Prostate gland (tissue), 2 donors: ENCODE measurements around the gene TMCO4. TPM values are rescaled to one million over a fixed set of nuclear protein-coding genes. Genes with fewer than 3 reads are reported as not detected.

Experiments
- DNase-seq: peaks from one replicate; pipeline ENCODE4 v3.0.0-alpha.2; 2019; ENCODE audit warnings: low spot score
- H3K27ac ChIP-seq, 2 donors: fragments of 200-600 bp; sonication (generic); 2 replicates each; pipeline ENCODE4 v1.5.1; 2017 to 2019
- H3K27me3 ChIP-seq: fragments of 200-600 bp; sonication (generic); replicated peaks from 2 replicates; pipeline ENCODE4 v1.5.1; 2019; ENCODE audit not compliant: insufficient read depth
- H3K36me3 ChIP-seq, 2 donors: fragments of 200-600 bp; sonication (generic); 1 replicate in 1 of 2; 2 replicates in 1 of 2; pipeline versions ENCODE4 v1.5.1 to v1.8.1; 2017 to 2019
- H3K4me1 ChIP-seq: fragments of 200-600 bp; sonication (generic); replicated peaks from 2 replicates; pipeline ENCODE4 v1.5.1; 2019
- H3K4me3 ChIP-seq, 2 donors: fragments of 200-600 bp; sonication (generic); 2 replicates each; pipeline ENCODE4 v1.5.1; 2017 to 2019
- H3K9me3 ChIP-seq: fragments of 200-600 bp; sonication (generic); 2 replicates; pipeline ENCODE4 v1.5.1; 2017
- CTCF ChIP-seq, 4 experiments: fragments of 200-600 bp in 2 of 4; fragments of 450-650 bp in 2 of 4; sonication (generic) in 2 of 4; IDR thresholded peaks; 1 replicate in 3 of 4; 2 replicates in 1 of 4; pipeline ENCODE4 v1.5.1; 2016 to 2019; ENCODE audit warnings: antibody characterized with exemption in 4 of 4, mild to moderate bottlenecking in 2 of 4, moderate library complexity in 2 of 4
- POLR2A ChIP-seq: fragments of 450-650 bp; IDR thresholded peaks from one replicate; pipeline ENCODE4 v1.6.1; 2016; ENCODE audit warnings: antibody characterized with exemption, mild to moderate bottlenecking
- POLR2AphosphoS5 ChIP-seq: sonication (generic); formaldehyde crosslinking; IDR thresholded peaks from one replicate; pipeline ENCODE4 v1.6.1; 2017; ENCODE audit warnings: antibody characterized with exemption
- WGBS: methylation state at CpG from one replicate; pipeline ENCODE4 v1.1.5; 2018; 5-methylcytosine and 5-hydroxymethylcytosine counted together
- intact Hi-C: fragments of 100-400 bp; cut with DNase I; formaldehyde crosslinking; loops from one replicate; pipeline ENCODE4 v1.14.2; 2022
- total RNA-seq, 2 donors: library from RNA; depleted of rRNA; stranded (reverse); fragments of >200 nt; gene quantifications; one replicate each; pipeline ENCODE4 v1.1.0, GENCODE V29; 2016

The TMCO4 gene
- total RNA-seq, 2 donors from 2014 or later, result 60.5 to 89.9 TPM

DNA sequence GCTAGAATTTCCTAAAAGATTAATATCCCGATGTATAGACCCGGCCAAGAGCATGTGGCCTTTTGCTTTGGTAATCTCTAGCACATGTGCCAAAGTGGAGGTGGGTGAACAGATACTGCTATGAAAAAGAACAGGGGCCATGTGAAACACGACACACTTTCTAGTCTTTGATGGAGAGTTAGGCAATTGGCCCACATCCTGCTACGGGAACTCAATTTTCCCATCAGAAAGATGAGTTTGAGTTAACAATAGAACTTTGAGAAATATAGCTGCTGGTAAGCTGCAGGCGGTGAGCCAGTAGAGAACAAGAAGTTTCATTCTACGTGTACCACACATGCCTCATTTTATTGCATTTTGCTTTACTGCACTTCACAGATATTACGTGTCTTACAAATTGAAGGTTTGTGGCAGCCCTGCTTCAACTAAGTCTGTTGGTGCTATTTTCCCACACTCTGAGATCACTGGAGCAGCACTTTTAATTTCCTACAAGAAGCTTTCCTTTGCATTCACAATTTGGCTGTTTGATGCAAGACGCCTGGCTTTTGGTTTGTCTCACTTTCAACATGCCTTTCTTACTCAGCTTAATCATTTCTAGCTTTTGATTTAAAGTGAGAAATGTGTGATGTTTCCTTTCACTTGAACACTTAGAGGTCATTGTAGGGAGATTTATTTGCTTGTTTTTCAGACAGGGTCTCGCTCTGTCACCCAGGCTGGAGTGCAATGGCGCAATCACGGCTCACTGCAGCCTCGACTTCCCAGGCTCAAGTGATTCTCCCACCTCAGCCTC is 88.7 kb downstream of the TMCO4 start:
- no peaks in the 10 kb centered on the region for H3K9me3 ChIP-seq
- H3K4me1 ChIP-seq, result no peaks in the 10 kb centered on the region
- intact Hi-C loops, result loop anchor here (10.0 kb wide), 1 partner anchor 94 kb away; no protein-coding TSS in a partner anchor
- no peak overlapping the region for H3K27ac ChIP-seq
- H3K27me3 ChIP-seq, result no peaks in the 10 kb centered on the region
- no peak for DNase-seq
- no peak overlapping the region for H3K4me3 ChIP-seq
- no peaks in the 10 kb centered on the region for H3K36me3 ChIP-seq
- no peak for TF ChIP-seq POLR2AphosphoS5
- TF ChIP-seq POLR2A, result no peak
- WGBS, result 64% methylated on average over 12 of the region's 12 CpGs

DNA sequence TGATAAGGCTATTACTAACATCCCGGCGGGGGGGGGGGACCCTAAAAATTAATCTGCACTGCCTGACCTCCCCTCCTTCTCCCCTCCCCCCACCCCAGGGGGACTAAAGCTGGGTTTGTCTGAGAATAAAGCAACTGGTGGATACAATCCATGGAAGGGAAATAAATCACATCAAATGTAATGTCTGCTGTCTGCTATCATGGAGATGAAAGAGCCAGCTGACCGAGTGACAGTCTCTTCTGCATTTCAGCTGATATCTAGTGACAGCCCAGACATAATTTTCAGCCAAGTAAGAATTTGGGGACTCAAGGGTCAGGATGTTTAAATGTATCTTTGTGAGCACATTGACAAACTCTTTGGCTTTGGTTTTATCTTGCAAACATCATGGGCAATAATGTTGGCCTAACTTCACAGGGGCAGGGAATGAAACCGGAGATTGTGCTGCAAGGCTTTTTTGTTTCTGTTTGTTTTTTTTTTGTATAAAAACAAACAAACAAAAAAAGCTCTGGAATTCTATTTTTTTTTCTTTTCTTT is 90.4 kb downstream of the TMCO4 start:
- DNase-seq, result no peak
- TF ChIP-seq CTCF (IDR thresholded peaks at IDR 0.05), result no peak
- no peak for TF ChIP-seq POLR2AphosphoS5
- no peak for TF ChIP-seq POLR2A
- no peak overlapping the region for H3K27ac ChIP-seq
- H3K27me3 ChIP-seq, result no peaks in the 10 kb centered on the region
- H3K9me3 ChIP-seq, result no peaks in the 10 kb centered on the region
- 83% methylated on average over 4 of the region's 4 CpGs for WGBS
- intact Hi-C loops, result no loop called here
- no peak overlapping the region for H3K4me3 ChIP-seq
- H3K4me1 ChIP-seq, result peaks cover 2% of the 10 kb centered on the region
- H3K36me3 ChIP-seq, result no peaks in the 10 kb centered on the region

DNA sequence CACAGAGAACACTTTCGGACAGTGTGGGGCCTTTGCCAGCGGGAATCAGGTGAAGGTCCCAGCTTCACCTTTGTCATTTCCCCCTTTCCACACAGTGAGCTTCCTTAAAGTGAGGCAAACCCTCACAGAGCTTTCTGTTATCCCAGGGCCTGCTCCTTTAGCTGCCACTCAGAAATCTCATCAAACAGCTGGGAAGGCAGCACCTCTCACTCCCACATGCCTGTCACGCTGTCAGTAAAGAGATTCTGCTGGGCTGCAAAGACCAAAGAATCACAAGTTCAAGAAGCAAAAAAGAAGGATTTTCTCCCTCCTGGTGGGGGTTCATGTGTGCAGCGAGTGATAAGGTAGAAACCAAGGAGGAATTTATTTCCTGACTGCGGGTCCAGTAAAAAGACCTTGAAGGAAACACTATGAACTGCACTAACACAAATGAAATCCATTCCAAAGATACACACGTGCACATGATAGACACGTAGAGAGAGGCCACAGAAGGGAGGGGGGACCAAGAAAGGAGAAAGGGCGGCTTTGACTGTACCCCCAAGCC is 91.1 kb downstream of the TMCO4 start:
- Histone ChIP-seq H3K36me3 (no peaks in the 10 kb centered on the region), H3K27ac (no peak overlapping the region), H3K27me3 (no peaks in the 10 kb centered on the region), H3K9me3 (no peaks in the 10 kb centered on the region), H3K4me1 (peaks cover 6% of the 10 kb centered on the region), H3K4me3 (no peak overlapping the region)
- TF ChIP-seq POLR2A (no peak), CTCF (IDR thresholded peaks at IDR 0.05) (no peak), POLR2AphosphoS5 (no peak)
- 91% methylated on average over 8 of the region's 8 CpGs for WGBS
- intact Hi-C loops, result no loop called here
- DNase-seq, result no peak

DNA sequence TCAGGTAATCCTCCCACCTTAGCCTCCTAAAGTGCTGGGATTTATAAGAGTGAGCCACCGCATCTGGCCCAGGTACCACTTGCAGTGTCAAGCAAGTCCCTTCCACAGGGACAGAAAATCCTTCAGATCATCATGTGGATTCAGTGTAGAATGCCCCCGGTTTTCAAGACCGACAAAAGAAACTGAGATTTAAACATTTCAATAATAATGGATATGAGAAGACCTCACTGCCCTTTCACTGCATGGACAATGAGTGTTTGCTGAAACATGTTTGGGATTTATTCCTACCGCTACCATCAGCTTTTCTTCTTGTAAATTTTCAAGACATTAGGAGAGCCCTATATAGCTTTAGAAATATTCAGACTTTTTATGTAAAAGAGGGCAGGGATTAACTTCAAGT is 93.6 kb downstream of the TMCO4 start:
- intact Hi-C loops, result no loop called here
- no peak overlapping the region for H3K27ac ChIP-seq
- no peaks in the 10 kb centered on the region for H3K36me3 ChIP-seq
- 87% methylated on average over 4 of the region's 4 CpGs for WGBS
- peaks cover 6% of the 10 kb centered on the region for H3K4me1 ChIP-seq
- H3K27me3 ChIP-seq, result no peaks in the 10 kb centered on the region
- DNase-seq, result no peak
- no peak overlapping the region for H3K4me3 ChIP-seq
- no peaks in the 10 kb centered on the region for H3K9me3 ChIP-seq
- TF ChIP-seq POLR2A, result no peak
- TF ChIP-seq CTCF (IDR thresholded peaks at IDR 0.05), result no peak
- TF ChIP-seq POLR2AphosphoS5, result no peak

- WGBS, result 86% methylated on average over 4 of the region's 4 CpGs
- intact Hi-C loops, result no loop called here
- no peak for TF ChIP-seq POLR2AphosphoS5
- no peak for TF ChIP-seq CTCF (IDR thresholded peaks at IDR 0.05)
- TF ChIP-seq POLR2A, result no peak
- no peak for DNase-seq
- peaks cover 6% of the 10 kb centered on the region for H3K4me1 ChIP-seq
- no peak overlapping the region for H3K4me3 ChIP-seq
- no peak overlapping the region for H3K27ac ChIP-seq
- no peaks in the 10 kb centered on the region for H3K9me3 ChIP-seq
- H3K27me3 ChIP-seq, result no peaks in the 10 kb centered on the region
- H3K36me3 ChIP-seq, result no peaks in the 10 kb centered on the region
Observed at GRCh38 chr1:19705464-19705863, 94.3 kb downstream of the TMCO4 start.
